Panc1 (cell line): ENCODE data around the gene NR6A1. TPM values are rescaled to one million over a fixed set of nuclear protein-coding genes. Genes with fewer than 3 reads are reported as not detected.

ENCODE experiments used
- ATAC-seq: fragments of 200-7000 bp; cut with Tn5 transposase; 2 replicates; pipeline ENCODE4 v1.9.1; 2020; ENCODE audit warnings: mild to moderate bottlenecking, moderate library complexity
- BruUV-seq: library from RNA; stranded (reverse); fragments of 400-500 nt; replicated peaks from 2 replicates; lab custom pipeline; 2021; lab: Mats Ljungman, UMichigan
- CTCF ChIA-PET: fragments of 300-600 bp; sonication (Branson Sonifier 250); formaldehyde crosslinking; loops from one replicate; lab custom pipeline; 2022; ENCODE audit warnings: antibody characterized with exemption; lab: Charles Lee
- POLR2A ChIA-PET: fragments of 300-600 bp; sonication (Branson Sonifier 250); formaldehyde crosslinking; loops from one replicate; lab custom pipeline; 2022; ENCODE audit warnings: antibody characterized with exemption; lab: Charles Lee
- DNase-seq: peaks from one replicate; pipeline ENCODE4 v3.0.0-alpha.2; 2010; ENCODE audit warnings: low read depth, low spot score
- H3K27ac ChIP-seq: 2 replicates; pipeline ENCODE4 v1.5.1; 2011; ENCODE audit warnings: mild to moderate bottlenecking, low read length, inconsistent platforms
- H3K27me3 ChIP-seq: fragments of 200-500 bp; sonication (Bioruptor generic); 2 replicates; pipeline ENCODE4 v1.6.0; 2014; ENCODE audit warnings: low read length, inconsistent platforms; ENCODE audit not compliant: control insufficient read depth, insufficient read depth
- H3K36me3 ChIP-seq: fragments of 200-500 bp; sonication (Bioruptor generic); 2 replicates; pipeline ENCODE4 v1.5.1; 2014; ENCODE audit warnings: inconsistent platforms, mild to moderate bottlenecking, low read length, moderate library complexity; ENCODE audit not compliant: control insufficient read depth, insufficient read depth
- H3K4me1 ChIP-seq: 2 replicates; pipeline ENCODE4 v1.5.1; 2011; ENCODE audit warnings: inconsistent platforms, mild to moderate bottlenecking, low read length, moderate library complexity; ENCODE audit not compliant: control insufficient read depth, insufficient read depth
- H3K4me3 ChIP-seq, 2 experiments: 2 replicates each; pipeline ENCODE4 v1.5.1; 2011 to 2012; ENCODE audit warnings: low read depth in 2 of 2, low read length in 2 of 2, mild to moderate bottlenecking in 2 of 2, inconsistent platforms in 1 of 2, moderate library complexity in 1 of 2
- H3K9me3 ChIP-seq: fragments of 200-500 bp; sonication (Bioruptor generic); 2 replicates; pipeline ENCODE4 v1.5.1; 2014; ENCODE audit warnings: low read depth, mild to moderate bottlenecking, inconsistent platforms, low read length, moderate library complexity; ENCODE audit not compliant: control insufficient read depth, insufficient read depth
- CTCF ChIP-seq: fragments of 450-650 bp; IDR thresholded peaks from 2 replicates; pipeline ENCODE4 v1.5.1; 2017; ENCODE audit warnings: mild to moderate bottlenecking
- POLR2AphosphoS5 ChIP-seq: IDR thresholded peaks from 2 replicates; pipeline ENCODE4 v1.6.1; 2012; ENCODE audit warnings: mild to moderate bottlenecking, low read depth, low read length, moderate library complexity
- REST ChIP-seq, 2 experiments: IDR thresholded peaks; 2 replicates each; pipeline ENCODE4 v1.6.1; 2011 to 2012; ENCODE audit warnings: low read depth in 2 of 2, control low read depth in 1 of 2, low read length in 1 of 2, mild to moderate bottlenecking in 1 of 2, moderate library complexity in 1 of 2; ENCODE audit not compliant: insufficient read depth in 1 of 2
- SIN3A ChIP-seq: IDR thresholded peaks from 2 replicates; pipeline ENCODE4 v1.6.1; 2012; ENCODE audit warnings: low read depth, mild to moderate bottlenecking, low read length, moderate library complexity, borderline replicate concordance; ENCODE audit not compliant: insufficient read depth
- TCF7L2 ChIP-seq: IDR thresholded peaks from 2 replicates; pipeline ENCODE4 v1.6.1; 2011; ENCODE audit warnings: mild to moderate bottlenecking, low read depth, low read length, inconsistent platforms
- in situ Hi-C: cut with HindIII; loops from 2 replicates; pipeline ENCODE4 v1.10.0; 2016; ENCODE audit warnings: low sequenced_read_pairs, low pct_unique_long_range_greater_than_20kb
- intact Hi-C: fragments of 100-400 bp; cut with micrococcal nuclease; formaldehyde crosslinking; loops from one replicate; pipeline ENCODE4 v1.10.0; 2022; ENCODE audit not compliant: unreplicated experiment
- total RNA-seq: library from RNA; stranded (reverse); gene quantifications from one replicate; pipeline ENCODE4 v1.2.1, GENCODE V29; 2021; ENCODE audit not compliant: unreplicated experiment

NR6A1 gene
- total RNA-seq, 1 experiment from 2014 or later = 7.6 TPM

GRCh38 chr9:124769549-124770358, 1.4 kb downstream of the NR6A1 start:
- Histone ChIP-seq H3K4me1 (peaks cover 32% of the 10 kb centered on the region), H3K27ac (peak overlapping the region; percentile 85), H3K4me3 (peak overlapping the region; percentile 70 to 74), H3K27me3 (no peaks in the 10 kb centered on the region), H3K9me3 (no peaks in the 10 kb centered on the region), H3K36me3 (no peaks in the 10 kb centered on the region; the same call in 1 of the 2 replicates)
- DNase-seq = no peak
- no TSS peak for BruUV-seq
- TF ChIP-seq POLR2AphosphoS5 (0 out of 2 replicates have a peak, but pooled peaks have one; percentile 26), TCF7L2 (peak; percentile 87), CTCF (no peak), SIN3A (no peak), REST (IDR thresholded peaks at IDR 0.05; ENCODE audit: insufficient read depth in 1 of 2, low read depth in 2 of 2, low read length in 1 of 2) (no peak)
- ChIA-PET CTCF (interaction anchor here (0.6 to 1.4 kb wide), 6 partner anchors 8 to 147 kb away, joined by 3 to 10 read pairs (median 4); partner anchors contain the start of gene WDR38), POLR2A (interaction anchor here (0.5 to 0.6 kb wide), 2 partner anchors 84 to 523 kb away, joined by 3 to 4 read pairs; no protein-coding TSS in a partner anchor)
- peak; percentile 3; the same call in 1 of the 2 replicates for ATAC-seq
- intact Hi-C loops (no loop called here), in situ Hi-C loops (no loop called here)

GRCh38 chr9:124768750-124769548, 2.2 kb downstream of the NR6A1 start:
- no peak for ATAC-seq
- H3K27me3 ChIP-seq = no peaks in the 10 kb centered on the region
- in situ Hi-C loops (no loop called here), intact Hi-C loops (no loop called here)
- DNase-seq = no peak
- H3K36me3 ChIP-seq = no peaks in the 10 kb centered on the region; the same call in 1 of the 2 replicates
- ChIA-PET POLR2A (interaction anchor here (0.5 to 0.6 kb wide), 3 partner anchors 13 to 523 kb away, joined by 3 to 4 read pairs (median 4); no protein-coding TSS in a partner anchor), CTCF (interaction anchor here (0.6 to 1.4 kb wide), 5 partner anchors 9 to 147 kb away, joined by 3 to 7 read pairs (median 3); partner anchors contain the start of gene WDR38)
- H3K27ac ChIP-seq = peak overlapping the region; percentile 85
- TF ChIP-seq POLR2AphosphoS5 = no peak
- no peak for TF ChIP-seq SIN3A
- TF ChIP-seq TCF7L2 = no peak
- no peak for TF ChIP-seq CTCF
- TF ChIP-seq REST (IDR thresholded peaks at IDR 0.05; ENCODE audit: insufficient read depth in 1 of 2, low read depth in 2 of 2, low read length in 1 of 2) = no peak
- peaks cover 35% of the 10 kb centered on the region for H3K4me1 ChIP-seq
- H3K4me3 ChIP-seq = peak overlapping the region; percentile 70 to 74
- no peaks in the 10 kb centered on the region for H3K9me3 ChIP-seq
- TSS peak; percentile 60 for BruUV-seq
